GM12878 (cell line): ENCODE measurements around the gene ZNF646. TPM values are rescaled to one million over a fixed set of nuclear protein-coding genes. Genes with fewer than 3 reads are reported as not detected.

Experiments
- ATAC-seq: fragments of 200-7000 bp; cut with Tn5 transposase; 3 replicates; pipeline ENCODE4 v1.9.1; 2020; ENCODE audit warnings: mild to moderate bottlenecking, moderate library complexity
- BruUV-seq: library from RNA; stranded (reverse); fragments of 400-500 nt; replicated peaks from 2 replicates; lab custom pipeline; 2021; lab: Mats Ljungman, UMichigan
- CTCF ChIA-PET: fragments of 300-600 bp; sonication (Branson Sonifier 250); formaldehyde crosslinking; extraction: SDS; loops from one replicate; lab custom pipeline; 2021; ENCODE audit warnings: inconsistent platforms; lab: Yijun Ruan, JAX
- POLR2A ChIA-PET: fragments of 350-600 bp; formaldehyde crosslinking; extraction: SDS; loops from one replicate; lab custom pipeline; 2021; ENCODE audit warnings: inconsistent platforms; lab: Charles Lee
- RAD21 ChIA-PET: fragments of 300-600 bp; sonication (Branson Sonifier 250); formaldehyde crosslinking; loops from one replicate; lab custom pipeline; 2023; ENCODE audit warnings: antibody characterized with exemption; ENCODE audit not compliant: unreplicated experiment; lab: Charles Lee
- SMC1A ChIA-PET: fragments of 300-600 bp; sonication (Branson Sonifier 250); formaldehyde crosslinking; loops from one replicate; lab custom pipeline; 2023; ENCODE audit not compliant: unreplicated experiment, uncharacterized antibody; lab: Charles Lee
- DNase-seq: peaks from one replicate; pipeline ENCODE4 v3.0.0-alpha.2; 2011; ENCODE audit warnings: low read depth, low spot score
- FAIRE-seq: peaks from 3 replicates; lab custom pipeline; 2011; peaks lifted over from hg19 to GRCh38; lab: Jason Lieb, UNC
- H2AFZ ChIP-seq: 2 replicates; pipeline ENCODE4 v1.6.0; 2011; ENCODE audit warnings: low read depth, low read length, control low read depth; ENCODE audit not compliant: control insufficient read depth
- H3K27ac ChIP-seq: 2 replicates; pipeline ENCODE4 v1.5.1; 2011; ENCODE audit warnings: control low read depth; ENCODE audit not compliant: control insufficient read depth, insufficient read depth
- H3K27me3 ChIP-seq, 2 experiments: replicated peaks in 1 of 2; 2 replicates each; pipeline versions ENCODE4 v1.6.0 to v1.6.1; 2011; ENCODE audit warnings: low read length in 1 of 2; ENCODE audit not compliant: control insufficient read depth in 2 of 2, insufficient read depth in 2 of 2
- H3K36me3 ChIP-seq, 2 experiments: 2 replicates each; pipeline ENCODE4 v1.5.1; 2011; ENCODE audit warnings: low read length in 1 of 2; ENCODE audit not compliant: control insufficient read depth in 2 of 2, insufficient read depth in 2 of 2
- H3K4me1 ChIP-seq: 2 replicates; pipeline ENCODE4 v1.6.1; 2011; ENCODE audit warnings: mild to moderate bottlenecking, low read length, moderate library complexity, mixed read lengths; ENCODE audit not compliant: control insufficient read depth, insufficient read depth
- H3K4me2 ChIP-seq: 2 replicates; pipeline ENCODE4 v1.6.0; 2011; ENCODE audit warnings: control low read depth; ENCODE audit not compliant: control insufficient read depth, insufficient read depth
- H3K4me3 ChIP-seq: fragments of 200-600 bp; sonication (generic); 2 replicates; pipeline ENCODE4 v1.5.1; 2016
- H3K79me2 ChIP-seq: 2 replicates; pipeline ENCODE4 v1.6.0; 2011; ENCODE audit warnings: low read length; ENCODE audit not compliant: control insufficient read depth, insufficient read depth
- H3K9ac ChIP-seq: 2 replicates; pipeline ENCODE4 v1.8.0; 2011; ENCODE audit warnings: low read length, control low read depth, mixed read lengths; ENCODE audit not compliant: control insufficient read depth, insufficient read depth
- H3K9me3 ChIP-seq: replicated peaks from 3 replicates; pipeline ENCODE4 v1.5.1; 2011; ENCODE audit warnings: mild to moderate bottlenecking, low read length; ENCODE audit not compliant: control insufficient read depth, insufficient read depth
- H4K20me1 ChIP-seq: 2 replicates; pipeline ENCODE4 v1.6.0; 2011; ENCODE audit not compliant: control insufficient read depth, insufficient read depth
- ASH2L ChIP-seq: fragments of 300-600, 200-600 bp; sonication (generic); IDR thresholded peaks from 2 replicates; pipeline ENCODE4 v1.6.1; 2017; ENCODE audit warnings: low read depth, mild to moderate bottlenecking, borderline replicate concordance
- BACH1 ChIP-seq: fragments of 450-650 bp; IDR thresholded peaks from 2 replicates; pipeline ENCODE4 v1.6.1; 2017; ENCODE audit warnings: mild to moderate bottlenecking, borderline replicate concordance
- BCL11A ChIP-seq: IDR thresholded peaks from 2 replicates; pipeline ENCODE4 v1.6.1; 2011; ENCODE audit warnings: low read depth, low read length
- CBX3 ChIP-seq: fragments of 200-600 bp; sonication (generic); IDR thresholded peaks from 2 replicates; pipeline ENCODE4 v1.6.1; 2016; ENCODE audit warnings: low read depth, borderline replicate concordance
- HDAC6 ChIP-seq: fragments of 200-600 bp; sonication (generic); IDR thresholded peaks from one replicate; pipeline ENCODE4 v1.8.0; 2017; ENCODE audit warnings: antibody characterized with exemption; ENCODE audit not compliant: unreplicated experiment
- KLF5 ChIP-seq: fragments of 450-650 bp; IDR thresholded peaks from 2 replicates; pipeline ENCODE4 v1.6.1; 2014; ENCODE audit warnings: mild to moderate bottlenecking; ENCODE audit not compliant: partially characterized antibody
- NFYA ChIP-seq: IDR thresholded peaks from 2 replicates; pipeline ENCODE4 v1.6.1; 2011; ENCODE audit warnings: low read depth, mild to moderate bottlenecking, low read length, improper control_type of control experiment, borderline replicate concordance
- POLR2AphosphoS5 ChIP-seq: IDR thresholded peaks from 2 replicates; pipeline ENCODE4 v1.6.1; 2011; ENCODE audit warnings: mild to moderate bottlenecking, low read length, inconsistent platforms
- RELA ChIP-seq: fragments of 450-650 bp; IDR thresholded peaks from 2 replicates; pipeline ENCODE4 v1.8.0; 2014; ENCODE audit warnings: borderline replicate concordance; ENCODE audit not compliant: partially characterized antibody
- SREBF1 ChIP-seq: IDR thresholded peaks from 2 replicates; pipeline ENCODE4 v1.6.1; 2012; ENCODE audit warnings: mild to moderate bottlenecking, low read length
- SRF ChIP-seq, 2 experiments: IDR thresholded peaks; 2 replicates each; pipeline ENCODE4 v1.6.1; 2011; ENCODE audit warnings: low read depth in 2 of 2, low read length in 2 of 2, mild to moderate bottlenecking in 1 of 2, moderate library complexity in 1 of 2
- SUZ12 ChIP-seq: fragments of 200-600 bp; sonication (generic); IDR thresholded peaks from one replicate; pipeline ENCODE4 v1.6.1; 2018; ENCODE audit warnings: antibody characterized with exemption, mild to moderate bottlenecking; ENCODE audit not compliant: unreplicated experiment
- WGBS: methylation state at CpG from one replicate; pipeline ENCODE4 v1.1.6; 2016; ENCODE audit warnings: low lambda C conversion rate; ENCODE audit not compliant: insufficient replicate concordance, insufficient coverage; ENCODE audit errors: missing lambda C conversion rate; 5-methylcytosine and 5-hydroxymethylcytosine counted together
- in situ Hi-C: fragments of 300-500 bp; cut with MboI; formaldehyde crosslinking; loops from 9 replicates; pipeline ENCODE4 v1.14.3; 2018; ENCODE audit warnings: mixed read lengths
- intact Hi-C: fragments of 100-400 bp; cut with micrococcal nuclease; formaldehyde crosslinking; loops from one replicate; pipeline ENCODE4 v1.14.2; 2022; ENCODE audit not compliant: unreplicated experiment
- polyA plus RNA-seq, 11 experiments: library from polyadenylated mRNA; depleted of rRNA in 4 of 11; unstranded in 6 of 11; stranded (reverse) in 5 of 11; fragments of >200 nt; fragmentation: Nextera tagmentation in 4 of 11; fragmentation: Illumina TruSeq in 1 of 11; extraction: Ambion mirVana in 4 of 11; extraction: Trizol in 1 of 11; gene quantifications; 1 replicate in 1 of 11; 2 replicates in 10 of 11; pipeline versions ENCODE4 v1.2.1 to v1.2.3, GENCODE V29; 2011 to 2016; ENCODE audit warnings: inconsistent platforms in 2 of 11, missing spikeins in 2 of 11, low read depth in 1 of 11
- total RNA-seq, 4 experiments: library from RNA; depleted of rRNA in 3 of 4; stranded (reverse); fragments of >200 nt in 3 of 4; fragmentation: Illumina TruSeq in 1 of 4; extraction: Trizol in 1 of 4; gene quantifications; 2 replicates each; pipeline versions ENCODE4 v1.2.1 to v1.2.3, GENCODE V29; 2013 to 2021
- TF ChIP-seq, protein P1 (sequence below): IDR thresholded peaks from 2 replicates; pipeline ENCODE4 v1.6.1; 2012; ENCODE audit warnings: low read depth, low read length, improper control_type of control experiment

The ZNF646 gene
- total and polyA plus RNA-seq, 10 of the 15 experiments (the other 5 are each of a cell fraction or from before 2014, with no cell fraction given): 0.10 to 21.8 (median 6.4) TPM

GRCh38 chr16:31086629-31086906 is 12.3 kb downstream of the ZNF646 start (continued):
- TF ChIP-seq RELA (no peak), NFYA (no peak), HDAC6 (no peak), SRF (IDR thresholded peaks at IDR 0.05; ENCODE audit: low read depth in 2 of 2, low read length in 2 of 2) (no peak), SUZ12 (no peak)
- TF ChIP-seq, all 136 proteins: peak for 0

GRCh38 chr16:31087481-31087880 is 13.3 kb downstream of the ZNF646 start:
- POLR2A ChIA-PET: no interaction called here
- H3K4me1 ChIP-seq: no peaks in the 10 kb centered on the region
- peaks cover 2% of the 10 kb centered on the region in 2 experiments; a peak in 3 of 4 replicates for H3K36me3 ChIP-seq
- no peak overlapping the region for H3K4me3 ChIP-seq
- DNase-seq: no peak
- H3K9me3 ChIP-seq: no peaks in the 10 kb centered on the region
- no peaks in the 10 kb centered on the region; the same call in 1 of the 2 replicates for H4K20me1 ChIP-seq
- H3K79me2 ChIP-seq: peaks cover 2% of the 10 kb centered on the region
- H3K27ac ChIP-seq: no peak overlapping the region
- H3K27me3 ChIP-seq: no peaks in the 10 kb centered on the region
- BruUV-seq: no TSS peak
- intact Hi-C loops: no loop called here
- SMC1A ChIA-PET: no interaction called here
- TF ChIP-seq BCL11A: no peak
- TF ChIP-seq ASH2L: no peak
- no peak for TF ChIP-seq POLR2AphosphoS5
- no peak for TF ChIP-seq BACH1
- TF ChIP-seq, protein P1, sequence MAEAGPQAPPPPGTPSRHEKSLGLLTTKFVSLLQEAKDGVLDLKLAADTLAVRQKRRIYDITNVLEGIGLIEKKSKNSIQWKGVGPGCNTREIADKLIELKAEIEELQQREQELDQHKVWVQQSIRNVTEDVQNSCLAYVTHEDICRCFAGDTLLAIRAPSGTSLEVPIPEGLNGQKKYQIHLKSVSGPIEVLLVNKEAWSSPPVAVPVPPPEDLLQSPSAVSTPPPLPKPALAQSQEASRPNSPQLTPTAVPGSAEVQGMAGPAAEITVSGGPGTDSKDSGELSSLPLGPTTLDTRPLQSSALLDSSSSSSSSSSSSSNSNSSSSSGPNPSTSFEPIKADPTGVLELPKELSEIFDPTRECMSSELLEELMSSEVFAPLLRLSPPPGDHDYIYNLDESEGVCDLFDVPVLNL: no peak
- no peak for TF ChIP-seq CBX3
- no peak for TF ChIP-seq SREBF1
- TF ChIP-seq KLF5: no peak
- TF ChIP-seq, all 136 proteins: peak for 0
- ChIA-PET RAD21 (no interaction called here), CTCF (no interaction called here)
- no peak overlapping the region for H3K9ac ChIP-seq
- FAIRE-seq (no peak), ATAC-seq (no peak)
- 79% methylated on average over 8 of the region's 8 CpGs for WGBS
- no peak overlapping the region for H2AFZ ChIP-seq
- H3K4me2 ChIP-seq: no peak overlapping the region
- in situ Hi-C loops: no loop called here
